Glomerular visceral epithelial cell (primary cell): ENCODE results near the gene KCNS1.
"Not testable (repeated sequence)": the region's sequence is repeated elsewhere in the genome, so short reads cannot be mapped to it uniquely, and the experiment has no call there.

Experiments
- DNase-seq: peaks from one replicate; pipeline ENCODE4 v3.0.0-alpha.2; 2016; ENCODE audit errors: extremely low spot score

Gene KCNS1, protein sequence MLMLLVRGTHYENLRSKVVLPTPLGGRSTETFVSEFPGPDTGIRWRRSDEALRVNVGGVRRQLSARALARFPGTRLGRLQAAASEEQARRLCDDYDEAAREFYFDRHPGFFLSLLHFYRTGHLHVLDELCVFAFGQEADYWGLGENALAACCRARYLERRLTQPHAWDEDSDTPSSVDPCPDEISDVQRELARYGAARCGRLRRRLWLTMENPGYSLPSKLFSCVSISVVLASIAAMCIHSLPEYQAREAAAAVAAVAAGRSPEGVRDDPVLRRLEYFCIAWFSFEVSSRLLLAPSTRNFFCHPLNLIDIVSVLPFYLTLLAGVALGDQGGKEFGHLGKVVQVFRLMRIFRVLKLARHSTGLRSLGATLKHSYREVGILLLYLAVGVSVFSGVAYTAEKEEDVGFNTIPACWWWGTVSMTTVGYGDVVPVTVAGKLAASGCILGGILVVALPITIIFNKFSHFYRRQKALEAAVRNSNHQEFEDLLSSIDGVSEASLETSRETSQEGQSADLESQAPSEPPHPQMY

DNA sequence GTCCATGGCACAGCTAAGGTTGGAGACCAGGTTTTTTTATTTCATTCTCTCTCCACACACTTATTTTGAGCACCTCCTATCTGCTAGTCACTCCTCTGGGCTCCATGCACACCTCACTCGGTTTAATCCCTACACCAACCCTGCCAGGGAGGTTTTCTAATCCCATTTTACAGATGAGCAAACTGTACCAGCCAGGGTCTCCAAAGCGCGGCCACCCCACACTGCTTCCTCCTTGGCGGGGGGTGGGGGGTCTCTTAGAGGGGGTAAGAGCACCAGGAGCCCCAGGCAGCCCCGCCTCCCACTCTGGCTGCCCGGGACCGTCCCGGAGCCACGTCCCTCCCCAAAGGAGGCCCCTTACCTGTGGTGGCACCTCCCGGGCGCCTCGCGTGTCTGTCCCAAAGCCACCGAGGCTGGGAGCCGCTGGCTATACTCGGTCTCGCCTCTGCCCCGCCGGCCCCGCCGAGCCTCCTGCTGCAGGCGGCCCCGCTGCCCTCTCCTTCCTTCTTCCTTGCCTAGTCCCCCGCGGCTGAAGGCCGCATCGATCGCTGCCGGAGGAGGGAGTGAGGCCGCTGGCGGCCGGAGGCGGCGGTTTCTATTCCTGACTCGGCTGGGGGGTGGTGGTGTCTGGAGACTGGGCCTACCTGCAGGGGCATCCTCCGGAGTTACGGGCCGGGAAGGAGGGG is at the start of gene KCNS1:
TSS of gene KCNS1 (minus strand) at position 565 of the 683 bp plus-strand sequence. CDS start 1,891 bp downstream, outside the sequence.
- DNase-seq, result peak; percentile 19

DNA sequence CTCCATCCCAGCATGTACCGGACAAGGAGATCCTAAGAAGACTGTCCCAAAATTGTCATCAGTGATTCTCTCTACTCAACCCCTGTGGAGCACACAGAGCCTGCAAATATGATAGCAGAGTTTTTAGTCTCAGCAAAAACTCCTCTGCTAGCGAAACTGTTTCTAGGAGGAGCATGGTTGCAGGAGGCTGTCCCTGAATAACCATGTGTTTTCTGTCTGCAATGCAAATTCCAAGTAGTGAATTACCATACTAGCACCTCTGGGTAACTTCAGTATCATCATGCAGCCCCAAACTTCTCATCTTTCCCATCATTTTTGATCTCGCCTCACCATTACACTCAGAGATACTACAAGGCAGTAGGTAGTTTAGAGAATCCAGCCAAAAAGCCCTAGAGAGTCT is 48.1 kb upstream of the KCNS1 start:
- DNase-seq, result no peak

DNA sequence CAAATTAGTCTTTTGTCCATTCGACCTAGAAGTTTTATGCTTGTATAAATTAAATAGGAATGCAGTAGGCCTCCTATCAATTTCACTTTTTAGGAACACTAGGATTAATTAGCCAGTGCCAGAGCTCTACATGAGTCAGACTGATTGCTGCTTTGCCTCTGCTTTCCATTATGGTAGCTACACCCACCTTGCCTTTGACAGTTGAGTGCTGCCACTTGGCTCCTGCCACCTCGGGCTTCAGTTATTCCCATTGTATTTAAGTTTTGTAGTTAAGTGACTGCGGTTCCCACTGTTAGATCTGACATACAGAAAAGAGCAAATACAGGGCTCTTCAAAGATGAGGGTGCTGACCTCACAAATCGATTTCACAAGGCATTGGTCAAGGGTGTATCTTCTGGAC is 39.9 kb upstream of the KCNS1 start:
- DNase-seq, result no peak

DNA sequence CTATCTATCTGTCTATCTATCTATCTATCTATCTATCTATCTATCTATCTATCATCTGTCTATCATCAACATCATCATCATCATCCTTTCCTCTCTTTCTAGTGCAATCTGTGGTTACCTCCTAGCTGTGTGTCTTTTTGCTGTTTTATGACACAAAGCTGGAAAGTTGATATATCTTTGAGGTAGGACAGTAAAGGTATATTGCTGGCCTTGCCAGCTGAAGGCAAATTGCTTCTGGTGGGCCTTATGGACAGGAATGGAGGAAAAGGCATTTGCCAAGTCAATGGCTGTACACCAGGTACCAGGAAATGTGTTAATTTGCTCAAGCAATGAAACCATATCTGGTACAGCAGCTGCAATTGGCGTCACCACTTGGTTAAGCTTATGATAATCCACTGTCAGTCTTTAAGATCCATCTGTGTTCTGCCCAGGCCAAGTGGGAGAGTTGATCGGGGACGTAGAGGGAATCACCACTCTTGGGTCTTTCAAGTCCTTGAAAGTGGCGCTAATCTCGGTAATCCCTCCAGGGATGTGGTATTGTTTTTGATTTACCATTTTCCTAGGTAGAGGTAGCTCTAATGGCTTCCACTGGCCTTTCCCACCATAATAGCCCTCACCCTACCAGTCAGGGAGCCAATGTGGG is 38.9 kb upstream of the KCNS1 start:
- not testable (repeated sequence) for DNase-seq

DNA sequence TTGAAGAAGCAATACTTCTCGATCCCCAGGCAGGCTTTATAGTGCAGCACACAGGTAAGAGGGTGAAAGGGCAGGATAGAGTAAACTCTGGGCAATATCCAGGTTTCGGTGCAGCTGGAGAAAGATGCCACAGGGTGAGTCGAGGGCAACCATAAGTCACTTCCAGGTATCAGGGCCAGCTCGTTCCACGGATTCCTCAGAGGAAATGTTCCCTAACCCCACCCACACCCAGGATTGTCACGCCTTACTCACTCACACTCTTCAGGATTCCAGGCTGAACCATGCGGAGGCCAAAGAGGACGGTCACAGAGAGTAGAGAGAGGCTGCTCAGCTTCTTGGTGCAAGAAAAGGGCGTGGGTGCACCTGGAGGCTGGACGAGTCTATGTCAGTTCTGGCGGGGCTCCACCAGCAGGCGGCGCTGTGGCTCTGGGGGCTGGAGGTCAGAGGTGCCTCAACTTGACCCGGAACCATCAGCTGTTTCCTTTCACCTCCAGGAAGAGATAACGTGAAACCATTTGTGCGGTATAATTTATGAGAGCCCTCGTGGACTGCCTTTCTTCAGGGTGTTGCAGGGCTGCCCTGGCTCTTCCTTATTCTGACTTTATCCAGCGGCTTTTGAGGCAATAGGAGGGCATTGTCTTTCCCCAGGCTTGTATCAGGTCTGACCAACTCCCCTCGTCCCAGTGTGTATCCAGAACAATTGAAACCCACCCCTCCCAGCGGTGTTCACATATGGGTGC is 37.8 kb upstream of the KCNS1 start:
- DNase-seq, result peak; percentile 29

DNA sequence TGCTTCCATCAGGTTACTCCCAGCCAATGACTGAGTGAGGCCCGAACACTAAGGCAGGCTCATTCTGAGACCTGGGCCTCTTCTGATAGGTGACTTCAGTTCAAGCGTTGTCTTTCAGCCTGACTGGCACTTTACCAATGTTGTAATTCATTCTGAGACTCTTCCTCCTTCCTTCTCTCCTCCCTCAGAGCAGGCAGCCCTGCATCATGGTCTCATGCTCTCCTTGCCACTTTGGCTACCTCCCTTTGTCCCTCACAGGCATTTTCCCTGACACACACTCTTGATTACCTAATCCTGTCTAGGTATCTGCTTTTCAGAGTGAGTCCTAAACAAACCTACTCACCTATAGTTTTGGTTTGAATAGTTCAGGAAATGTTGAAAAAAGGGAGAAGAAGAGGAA is 36.0 kb upstream of the KCNS1 start:
- DNase-seq, result no peak

DNA sequence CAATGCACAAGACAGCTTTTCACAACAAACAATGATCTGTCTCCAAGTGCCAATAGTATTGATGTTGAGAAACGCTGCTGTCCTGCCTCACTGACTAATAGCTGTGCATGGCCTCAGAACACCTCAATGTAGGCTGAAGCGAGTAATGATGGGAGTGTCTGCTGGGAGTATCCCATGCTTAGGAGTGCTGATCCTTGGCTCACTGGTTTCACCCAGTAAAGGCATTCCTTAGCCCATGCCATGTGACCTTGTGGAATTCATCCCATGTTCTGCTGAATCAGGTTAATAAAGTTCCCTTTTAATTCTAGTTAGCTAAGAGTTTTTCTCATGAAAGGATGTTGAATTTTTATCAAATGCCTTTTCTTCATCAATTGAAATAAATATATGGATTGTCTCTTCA is 27.2 kb upstream of the KCNS1 start:
- no peak for DNase-seq

DNA sequence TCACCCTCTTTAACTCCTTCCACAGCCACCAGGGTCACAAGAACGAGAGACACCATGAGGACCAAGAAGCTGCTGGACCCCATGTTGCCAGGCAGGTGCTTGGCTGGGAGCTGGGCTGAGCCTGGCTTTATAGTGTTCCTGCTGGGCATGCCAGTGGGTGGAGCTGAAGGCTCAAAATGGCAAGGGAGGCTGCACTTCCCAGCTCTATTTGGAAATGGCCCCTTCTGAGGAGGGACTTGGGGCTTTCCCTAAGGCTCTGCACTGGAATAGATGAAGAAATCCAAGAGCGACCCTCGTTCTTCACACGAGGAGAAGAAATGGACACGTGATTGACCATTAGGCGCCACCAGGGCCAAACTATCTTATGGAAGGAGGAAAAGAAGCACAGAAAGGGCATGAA is 23.4 kb upstream of the KCNS1 start, which contains the start of gene WFDC12:
TSS of gene WFDC12 (minus strand) at position 101 of the 400 bp plus-strand sequence. CDS start at position 83, 18 bp downstream.
- no peak for DNase-seq

DNA sequence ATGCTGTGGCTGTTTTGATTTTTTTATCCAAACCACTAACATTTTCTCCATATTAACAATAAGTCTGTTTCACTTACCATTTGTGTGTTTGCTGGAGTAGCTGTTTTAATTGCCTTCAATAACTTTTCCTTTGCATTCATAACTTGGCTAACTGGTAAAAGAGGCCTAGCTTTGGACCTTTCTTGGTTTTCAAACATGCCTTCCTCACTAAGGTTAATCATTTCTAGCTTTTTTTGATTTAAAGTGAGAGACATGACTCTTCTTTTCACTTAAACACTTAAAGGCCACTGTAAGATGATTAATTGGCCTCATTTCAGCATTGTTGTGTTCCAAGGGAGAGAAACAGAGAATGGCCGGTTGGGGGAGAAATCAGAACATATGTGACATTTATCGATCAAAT is 20.5 kb upstream of the KCNS1 start:
- no peak for DNase-seq

DNA sequence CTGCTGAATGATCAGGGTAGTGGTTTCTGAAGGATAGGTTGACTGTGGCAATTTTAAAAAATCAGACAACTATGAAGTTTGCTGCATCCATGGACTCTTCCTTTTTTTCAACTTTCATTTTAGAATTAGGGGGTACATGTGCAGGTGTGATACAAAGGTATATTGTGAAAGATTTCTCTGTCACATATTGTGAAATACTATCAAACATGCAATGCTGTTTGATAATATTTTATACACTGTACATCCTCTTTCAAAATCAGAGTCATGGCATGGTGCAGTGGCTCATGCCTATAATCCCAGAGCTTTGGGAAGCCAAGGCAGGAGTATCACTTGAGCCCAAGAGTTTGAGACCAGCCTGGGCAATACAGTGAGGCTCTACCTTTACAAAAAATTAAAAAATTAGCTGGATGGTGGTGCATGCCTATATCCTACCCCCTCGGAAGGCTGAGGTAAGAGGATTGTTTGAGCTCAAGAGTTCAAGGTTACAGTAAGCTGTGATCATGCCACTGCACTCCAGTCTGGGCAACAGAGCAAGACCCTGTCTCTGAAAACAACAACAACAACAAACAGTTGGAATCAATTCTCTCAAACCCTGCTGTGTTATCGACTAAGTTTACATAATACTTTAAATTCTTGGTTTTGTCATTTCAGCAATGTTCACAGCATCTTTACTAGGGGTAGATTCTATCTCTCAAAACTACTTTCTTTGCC is 18.8 kb upstream of the KCNS1 start:
- no peak for DNase-seq

DNA sequence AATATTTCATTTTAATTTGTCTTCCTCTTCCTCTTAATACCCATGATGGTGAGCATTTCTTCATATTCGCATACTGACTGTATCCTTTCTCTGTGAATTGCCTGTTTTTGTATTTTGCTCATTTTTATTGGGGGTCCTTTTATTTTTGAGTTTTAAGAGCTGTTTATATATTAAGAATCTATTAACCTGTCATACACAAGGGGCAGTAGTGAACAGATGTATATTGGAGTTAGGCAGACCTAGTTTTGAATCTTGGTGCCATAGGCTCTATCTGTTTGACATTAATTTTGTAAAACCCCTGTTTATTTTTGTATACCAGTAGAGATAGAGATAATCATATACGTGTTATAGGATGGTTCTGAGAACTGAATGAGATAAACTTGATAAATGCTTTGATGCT is 17.1 kb upstream of the KCNS1 start:
- no peak for DNase-seq

DNA sequence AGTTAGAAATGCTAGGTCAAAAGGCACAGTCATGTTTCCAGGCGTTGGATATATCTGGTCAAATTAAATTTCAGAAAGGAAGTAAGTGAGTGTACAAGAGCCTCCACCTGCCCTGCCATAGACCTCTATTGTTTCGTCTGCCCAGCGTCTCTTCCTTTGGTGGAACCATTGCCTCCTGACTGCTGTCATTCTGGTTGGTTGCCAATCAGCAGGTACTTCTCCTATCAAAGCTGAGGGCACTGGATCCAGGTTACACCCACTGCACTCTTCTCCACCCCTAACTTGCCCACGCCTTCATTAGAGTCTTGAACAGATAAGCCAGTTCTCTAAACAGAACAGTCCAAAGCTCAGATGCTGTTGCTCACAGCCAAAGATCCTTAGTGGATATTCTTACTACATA is 16.7 kb upstream of the KCNS1 start:
- no peak for DNase-seq

DNA sequence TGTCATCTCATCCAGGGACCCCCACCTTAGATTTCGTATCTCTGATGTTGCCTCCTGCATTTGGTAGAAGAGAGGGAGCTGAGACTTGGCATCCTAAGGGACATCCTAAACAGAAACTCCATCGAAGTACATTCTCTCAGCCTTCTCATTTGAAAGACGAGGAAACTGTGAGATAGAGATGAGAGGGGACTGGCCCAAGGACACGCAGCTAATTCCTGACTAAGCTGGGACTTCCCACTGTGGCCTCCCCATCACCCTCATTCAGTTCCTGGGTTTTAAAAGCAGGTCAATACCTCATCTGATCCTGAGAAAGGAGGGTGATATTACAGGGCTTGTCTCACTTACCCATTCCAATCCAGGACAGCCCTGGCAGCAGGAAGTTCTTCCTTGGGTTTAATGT is 14.9 kb upstream of the KCNS1 start:
- DNase-seq, result no peak

DNA sequence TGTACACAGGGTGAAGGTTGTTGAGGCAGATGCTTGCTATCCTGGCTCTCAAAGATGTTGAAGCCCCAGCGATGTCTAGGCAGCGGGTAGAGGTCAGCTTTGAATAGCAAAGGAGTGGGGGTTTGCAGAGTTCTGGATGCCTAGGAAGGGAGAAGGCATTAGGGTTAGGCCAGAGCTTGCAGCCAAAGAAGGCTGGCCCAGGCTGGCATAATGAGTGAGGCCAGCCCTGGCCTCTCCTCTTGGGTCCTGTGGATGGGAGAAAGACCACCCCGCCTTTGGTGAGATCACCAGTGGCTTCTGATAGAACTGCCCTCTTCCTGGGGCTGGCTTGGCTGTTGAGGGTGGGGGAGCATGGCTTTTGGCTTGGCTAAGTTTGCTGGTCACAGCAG is 14.5 kb upstream of the KCNS1 start:
- DNase-seq, result no peak

DNA sequence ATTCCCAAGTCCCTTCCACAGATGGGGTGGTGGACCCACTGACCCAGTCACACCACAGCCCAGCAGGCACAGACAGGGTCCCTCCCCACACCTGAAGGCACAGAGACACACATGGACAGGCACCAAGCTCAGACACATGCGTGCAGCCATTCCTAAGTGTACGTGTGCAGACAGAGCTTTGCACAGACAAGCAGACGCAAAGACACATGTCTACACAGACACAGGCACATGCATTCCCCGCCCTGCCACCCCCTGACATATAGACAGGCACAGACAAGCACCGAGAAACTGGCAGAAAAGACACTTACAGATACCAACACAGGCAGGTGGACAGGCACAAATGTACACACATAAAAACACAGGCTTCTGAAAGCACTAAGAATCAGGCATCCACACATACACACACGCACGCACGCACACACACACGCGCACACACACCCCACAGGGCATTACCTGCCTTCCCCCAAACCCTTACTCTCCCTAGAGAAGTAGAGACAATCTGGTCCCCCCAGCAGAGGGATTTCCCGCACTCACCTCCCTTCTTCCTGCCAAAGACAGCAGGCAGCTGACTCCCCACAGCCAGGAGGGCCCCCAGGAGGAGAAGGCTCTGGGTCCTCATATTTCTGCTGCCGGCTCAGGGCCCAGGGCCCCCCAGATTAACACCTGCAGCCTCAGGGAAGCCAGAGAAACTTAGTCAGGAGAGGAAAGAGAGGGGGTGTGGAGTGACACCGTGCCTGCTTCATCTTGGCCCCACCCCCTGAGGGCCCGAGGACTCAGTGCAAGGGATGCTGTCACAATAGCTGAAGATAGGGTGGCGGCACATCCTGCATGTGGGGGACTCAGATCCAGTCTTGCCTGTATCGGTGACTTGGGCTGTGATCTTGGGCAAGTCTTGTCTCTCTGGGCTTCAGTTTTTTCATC is 13.8 kb upstream of the KCNS1 start, which contains the start of gene WFDC5:
TSS of gene WFDC5 (minus strand) at position 710 of the 921 bp plus-strand sequence. CDS start at position 619, 91 bp downstream.
- DNase-seq, result no peak

DNA sequence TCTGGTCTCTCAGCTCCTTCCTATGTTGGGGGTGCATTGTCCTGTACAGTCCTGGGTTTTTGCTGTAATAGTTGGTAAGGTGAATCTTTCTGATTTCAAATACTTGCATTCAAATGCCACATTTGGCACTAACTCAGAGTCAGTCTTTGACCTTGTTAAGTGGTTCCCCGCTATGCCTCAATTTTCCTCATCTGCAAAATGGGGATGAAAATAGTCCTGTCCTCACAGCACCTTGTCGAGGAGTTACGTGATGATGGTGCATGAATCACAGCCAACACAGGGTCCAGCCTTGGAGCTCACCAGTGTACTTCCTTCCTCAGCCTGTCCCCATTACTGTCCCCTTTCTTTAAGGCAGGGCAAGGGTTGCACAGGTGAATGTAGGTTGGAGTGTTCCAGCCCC is 12.9 kb upstream of the KCNS1 start:
- no peak for DNase-seq

DNA sequence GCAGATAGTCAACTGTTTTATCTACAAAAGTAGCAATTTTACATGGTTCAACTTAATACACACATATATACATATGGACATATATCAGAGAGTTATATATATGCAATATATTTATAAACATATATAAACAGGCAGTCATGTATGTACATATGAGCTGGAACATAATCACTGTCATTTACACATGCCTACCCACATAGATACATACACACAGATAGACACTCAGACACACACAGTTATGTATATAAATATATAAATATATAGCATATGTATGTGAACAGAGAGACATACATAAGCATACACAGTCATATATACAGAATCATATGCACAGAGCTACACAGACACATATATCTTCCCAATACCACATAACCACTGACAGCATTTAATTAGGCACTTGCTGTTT is 11.8 kb upstream of the KCNS1 start:
- no peak for DNase-seq

DNA sequence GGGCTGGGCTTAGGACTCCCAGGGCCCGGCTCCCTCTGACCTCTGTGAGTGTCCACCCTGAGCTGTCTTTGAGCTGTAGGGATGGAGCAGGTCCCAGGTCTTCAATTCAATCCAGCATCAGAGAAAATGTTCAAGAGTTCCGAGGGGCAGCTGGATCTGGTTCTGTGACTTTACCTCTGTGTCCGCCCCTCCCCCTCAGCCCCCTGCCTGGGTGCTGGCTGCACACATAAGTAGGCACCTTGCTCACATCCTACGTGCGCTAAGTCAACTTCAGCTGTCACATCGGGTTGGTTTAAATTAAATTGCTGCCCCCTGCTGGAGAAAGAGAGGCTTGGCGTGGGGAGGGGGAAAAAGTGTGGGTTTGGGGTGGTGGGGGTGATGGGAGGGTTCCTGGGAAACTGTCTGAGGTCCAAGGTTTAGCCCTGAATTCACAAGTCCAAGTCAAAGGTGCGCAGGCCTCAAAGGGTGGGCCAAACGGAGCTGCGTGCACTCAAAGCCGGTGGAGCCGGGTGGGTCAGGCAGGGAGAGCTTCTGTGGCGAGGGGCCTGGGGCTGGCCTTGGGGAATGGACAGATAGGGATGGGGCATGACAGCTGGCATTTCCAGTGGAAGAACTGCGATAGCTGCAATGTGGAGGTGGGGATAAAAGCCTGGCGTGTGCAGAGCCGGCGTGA is 11.0 kb upstream of the KCNS1 start:
- no peak for DNase-seq

DNA sequence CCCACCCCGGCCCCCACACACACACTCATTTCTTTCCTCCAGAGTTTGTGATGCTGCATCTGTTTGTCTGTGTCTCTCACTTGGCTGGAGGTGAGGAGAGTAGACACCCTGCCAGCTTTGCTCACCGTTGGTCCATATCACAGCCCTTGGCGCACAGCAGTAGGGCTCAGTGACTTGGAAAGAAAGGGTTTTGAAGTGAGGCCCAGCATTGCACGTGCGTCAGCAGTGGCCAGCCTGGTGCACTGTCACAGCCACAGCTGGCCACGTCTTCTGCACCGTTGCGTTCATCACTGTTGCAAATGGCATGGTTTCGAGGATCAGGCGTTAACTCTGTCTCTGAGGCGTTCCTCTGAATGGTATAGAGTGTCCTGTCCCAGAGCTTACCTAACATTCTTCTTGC is 10.4 kb upstream of the KCNS1 start:
- no peak for DNase-seq
